ENCODE results near the gene CDK11A.
"Not testable (repeated sequence)": the region's sequence is repeated elsewhere in the genome, so short reads cannot be mapped to it uniquely, and the experiment has no call there.

CDK11A gene

DNA sequence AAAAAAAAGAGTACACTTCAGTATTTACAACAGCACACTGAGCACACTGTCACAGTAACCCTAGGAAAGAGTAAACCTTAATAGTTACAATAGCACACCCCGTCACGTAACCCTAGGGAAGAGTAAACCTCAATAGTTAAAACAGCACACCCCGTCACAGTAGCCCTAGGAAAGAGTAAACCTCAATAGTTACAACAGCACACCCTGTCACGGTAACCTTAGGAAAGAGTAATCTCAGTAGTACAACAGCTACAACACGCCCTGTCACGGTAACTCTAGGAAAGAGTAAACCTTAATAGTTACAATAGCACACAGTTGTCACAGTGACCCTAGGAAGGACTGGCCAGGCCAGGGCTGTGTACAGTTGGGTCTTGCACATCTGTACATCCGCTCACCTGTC is 3.0 kb downstream of the CDK11A start:
- no peak for DNase-seq

DNA sequence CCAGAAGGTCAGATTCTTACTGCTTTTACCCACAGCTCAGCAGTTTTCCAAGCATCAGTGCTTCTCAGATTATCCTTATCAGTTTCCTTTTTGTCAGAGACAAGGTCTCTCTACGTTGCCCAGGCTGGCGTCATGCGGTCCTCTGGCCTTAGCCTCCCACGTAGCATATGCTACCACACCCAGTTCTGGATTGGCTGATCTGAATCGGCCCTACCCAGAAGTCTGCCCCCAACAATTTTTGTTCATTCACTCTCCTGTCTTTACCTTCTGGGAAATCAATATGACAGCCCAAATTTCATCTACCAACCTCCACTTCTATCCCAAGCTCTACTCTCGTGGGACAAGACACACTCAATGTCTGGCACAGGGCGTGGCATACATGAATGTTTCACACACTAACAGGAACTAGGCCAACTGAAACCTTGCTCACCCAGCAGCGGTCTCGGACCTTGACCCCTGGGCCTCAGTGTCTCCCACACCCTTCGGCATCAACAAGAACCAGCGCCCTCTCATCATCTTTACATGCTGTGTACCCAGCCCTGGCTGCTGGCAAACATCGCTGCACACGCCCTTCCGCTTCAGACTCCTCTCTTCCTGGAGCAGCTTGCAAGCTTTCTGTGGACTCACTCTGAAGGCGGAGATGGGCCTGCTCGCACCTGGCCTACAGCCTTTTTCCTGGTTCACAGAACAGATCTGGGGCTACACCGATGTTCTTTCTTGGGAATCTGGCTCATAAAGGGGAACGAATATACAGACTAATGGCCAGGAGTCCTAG is 8.9 kb downstream of the CDK11A start:
- DNase-seq: not testable (repeated sequence)

DNA sequence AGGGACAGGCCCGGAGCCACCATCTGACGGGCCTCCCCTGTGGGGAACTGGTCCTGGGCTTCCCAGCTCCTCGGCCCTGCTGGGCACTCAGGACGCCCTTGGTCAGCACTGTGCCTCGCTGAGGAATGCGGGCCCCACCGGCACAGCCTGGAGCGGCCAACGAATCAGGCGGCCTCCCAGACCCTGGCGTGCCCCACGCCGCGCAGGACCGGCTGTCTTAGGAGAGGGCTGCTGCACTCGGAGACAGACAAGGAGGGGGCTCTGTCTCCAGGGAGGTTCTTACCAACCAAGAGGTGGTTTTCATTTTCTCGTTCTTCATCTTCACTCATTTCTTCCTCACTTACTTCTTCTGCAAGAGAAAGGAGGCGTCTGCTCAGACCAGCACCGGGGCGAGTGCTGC is 16.3 kb downstream of the CDK11A start:
- DNase-seq: not testable (repeated sequence)

DNA sequence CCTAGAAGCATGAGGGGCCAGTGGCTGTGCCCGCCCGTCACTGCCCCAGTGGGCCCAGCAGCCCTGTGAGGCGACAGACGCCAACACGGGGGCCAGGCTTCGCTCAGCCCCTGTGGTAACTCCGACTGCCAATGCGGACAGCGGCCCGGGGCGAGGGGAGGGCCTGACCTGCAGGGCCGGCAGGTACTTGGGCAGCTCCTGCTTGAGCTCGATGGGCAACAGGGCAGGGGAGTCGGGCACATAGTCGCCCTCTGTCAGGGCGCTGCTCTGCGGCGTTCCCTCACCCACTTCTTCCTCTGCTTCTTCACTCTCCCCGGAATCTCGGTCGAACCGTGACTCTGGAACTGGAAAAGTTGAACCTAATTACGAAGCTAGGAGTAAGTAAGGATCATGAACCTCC is 16.9 kb downstream of the CDK11A start:
- DNase-seq: not testable (repeated sequence)

- not testable (repeated sequence) for DNase-seq
Measured at GRCh38 chr1:1705623-1706022, 18.5 kb downstream of the CDK11A start.

DNA sequence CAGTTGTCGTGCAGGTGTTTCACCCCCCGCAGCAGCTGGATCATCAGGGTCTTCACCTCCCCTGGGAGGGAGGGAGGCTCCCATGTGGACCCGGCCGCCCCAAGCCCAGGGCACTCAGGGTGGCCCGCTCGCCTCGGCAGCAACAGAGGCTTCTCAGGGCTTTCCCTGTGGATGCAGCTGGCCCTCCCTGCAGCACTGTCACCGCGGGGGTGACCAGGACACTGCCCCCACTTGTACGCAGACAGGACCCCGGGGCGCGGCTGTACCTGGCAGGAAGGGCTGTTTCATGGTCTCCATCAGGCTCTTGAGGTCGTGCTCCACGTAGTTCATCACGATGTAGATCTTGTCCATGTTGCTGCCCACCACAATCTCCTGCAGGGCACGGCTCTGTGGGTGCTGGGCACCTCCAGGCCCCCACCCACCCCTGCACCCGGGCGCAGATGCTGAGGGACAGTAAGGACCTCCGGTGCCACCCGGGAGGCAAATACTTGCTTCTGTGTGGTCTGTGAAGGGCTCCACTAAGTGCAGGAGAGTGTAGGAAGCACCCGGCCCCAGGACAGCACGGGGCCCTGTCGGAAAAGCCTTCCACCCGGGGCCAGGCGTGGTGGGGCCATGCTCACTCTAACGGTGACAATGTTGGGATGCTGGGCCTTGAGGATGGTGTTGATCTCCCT is 19.7 kb downstream of the CDK11A start:
- DNase-seq: not testable (repeated sequence)

DNA sequence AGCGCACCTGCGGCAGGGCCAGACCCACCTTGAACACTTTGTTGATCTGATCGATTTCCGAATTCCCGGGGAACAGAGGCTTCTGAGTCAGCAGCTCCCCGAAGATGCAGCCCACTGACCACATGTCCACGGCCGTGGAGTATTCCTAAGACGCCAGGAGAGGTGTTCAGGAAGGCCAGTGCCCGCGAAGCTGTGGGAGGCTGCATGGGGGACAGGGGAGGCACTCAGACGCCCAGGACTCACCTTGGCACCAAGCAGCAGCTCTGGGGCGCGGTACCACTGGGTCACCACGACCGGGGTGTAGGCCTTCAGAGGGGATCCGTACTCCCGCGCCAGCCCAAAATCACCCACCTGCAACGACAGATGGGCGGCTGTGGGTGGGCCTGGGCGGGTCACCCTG is 20.4 kb downstream of the CDK11A start:
- DNase-seq: no peak

GRCh38 chr1:1702506-1702905 is 21.7 kb downstream of the CDK11A start:
- not testable (repeated sequence) for DNase-seq

DNA sequence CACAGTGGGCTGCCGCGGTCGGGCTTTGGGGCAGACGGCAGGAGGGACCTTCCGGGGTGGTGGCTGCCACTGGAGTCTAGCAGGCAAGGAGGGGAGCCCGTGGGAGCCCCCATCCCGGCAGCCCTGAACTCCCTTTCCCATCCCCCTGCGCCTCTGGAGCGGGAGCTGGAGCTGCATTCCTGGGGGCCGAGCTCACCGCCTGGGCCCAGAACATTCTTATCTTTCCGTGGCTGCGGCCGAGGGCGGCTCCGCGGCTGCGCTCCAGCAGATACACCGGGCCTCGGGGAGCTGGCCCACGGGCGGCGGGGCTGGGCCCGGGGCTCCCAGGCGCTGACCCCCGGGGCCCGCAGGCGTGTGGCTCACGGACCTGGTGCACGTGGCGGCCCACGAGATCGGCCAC is 23.6 kb downstream of the CDK11A start:
- DNase-seq: not testable (repeated sequence)

- DNase-seq: not testable (repeated sequence)
Measured at GRCh38 chr1:1700067-1700466, 24.1 kb downstream of the CDK11A start.

DNA sequence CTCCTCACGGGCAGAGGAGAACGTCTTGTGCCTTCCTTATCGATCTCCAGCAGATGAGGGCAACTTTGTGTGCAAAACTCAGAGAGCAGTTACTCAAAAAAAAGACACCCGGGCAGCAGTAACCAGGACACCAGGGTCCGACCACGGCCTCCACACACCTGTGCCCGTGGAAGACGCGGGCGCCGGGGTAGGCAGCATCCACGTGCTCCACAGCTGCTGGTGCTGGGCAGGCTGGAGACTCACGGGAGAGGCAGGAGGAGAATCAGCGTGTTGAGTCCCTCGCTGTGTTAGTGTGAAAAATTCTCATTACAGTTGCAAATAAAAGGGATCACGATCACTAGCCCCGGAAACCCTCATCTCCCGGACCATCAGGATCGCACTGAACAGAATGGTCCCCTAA is 25.1 kb downstream of the CDK11A start:
- DNase-seq: not testable (repeated sequence)

- DNase-seq: not testable (repeated sequence)
Measured at GRCh38 chr1:1697358-1698183, 26.6 kb downstream of the CDK11A start.

DNA sequence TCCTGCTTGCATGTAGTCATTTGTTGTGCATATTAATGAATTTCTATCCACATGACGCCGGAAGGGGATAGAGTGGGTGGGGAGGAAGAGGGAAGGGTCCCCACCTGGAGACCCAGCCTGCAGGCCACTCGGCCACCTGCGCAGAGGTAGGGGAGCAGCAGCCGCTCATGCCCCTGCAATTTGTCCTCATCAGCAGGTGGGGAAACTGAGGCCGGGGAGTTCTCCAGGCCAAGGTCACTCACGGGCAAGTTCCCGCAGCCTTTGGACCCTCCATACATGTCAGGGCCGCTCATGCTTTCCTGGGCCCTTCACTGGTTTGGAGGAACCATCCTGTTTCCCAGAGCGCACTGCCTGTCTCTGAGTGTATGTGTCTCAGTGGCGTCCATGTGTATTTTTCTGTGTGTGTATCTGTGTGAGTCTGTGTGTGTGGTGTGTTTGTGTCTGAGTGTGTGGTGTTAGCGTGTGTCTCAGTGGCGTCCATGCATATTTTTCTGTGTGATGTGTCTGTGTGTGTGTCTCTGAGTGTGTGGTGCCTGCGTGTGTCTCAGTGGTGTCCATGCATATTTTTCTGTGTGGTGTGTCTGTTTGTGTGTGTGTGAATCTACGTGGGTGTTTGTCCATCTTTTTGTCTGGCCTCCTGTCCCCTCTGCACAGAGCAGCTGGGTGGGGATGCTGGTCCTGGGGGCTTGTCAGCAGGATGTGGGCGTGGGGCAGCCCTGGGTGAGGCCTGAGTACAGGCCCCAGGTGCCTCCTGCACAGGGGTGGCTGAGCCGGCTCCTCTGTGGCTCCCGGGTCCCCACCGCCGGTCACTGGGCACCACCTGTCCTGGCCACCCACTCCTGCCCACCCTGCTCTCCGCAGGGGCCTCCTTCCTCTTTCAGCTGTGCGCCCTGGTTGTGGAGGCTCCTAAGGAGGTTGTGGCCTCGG is 27.5 kb downstream of the CDK11A start:
- not testable (repeated sequence) for DNase-seq

DNA sequence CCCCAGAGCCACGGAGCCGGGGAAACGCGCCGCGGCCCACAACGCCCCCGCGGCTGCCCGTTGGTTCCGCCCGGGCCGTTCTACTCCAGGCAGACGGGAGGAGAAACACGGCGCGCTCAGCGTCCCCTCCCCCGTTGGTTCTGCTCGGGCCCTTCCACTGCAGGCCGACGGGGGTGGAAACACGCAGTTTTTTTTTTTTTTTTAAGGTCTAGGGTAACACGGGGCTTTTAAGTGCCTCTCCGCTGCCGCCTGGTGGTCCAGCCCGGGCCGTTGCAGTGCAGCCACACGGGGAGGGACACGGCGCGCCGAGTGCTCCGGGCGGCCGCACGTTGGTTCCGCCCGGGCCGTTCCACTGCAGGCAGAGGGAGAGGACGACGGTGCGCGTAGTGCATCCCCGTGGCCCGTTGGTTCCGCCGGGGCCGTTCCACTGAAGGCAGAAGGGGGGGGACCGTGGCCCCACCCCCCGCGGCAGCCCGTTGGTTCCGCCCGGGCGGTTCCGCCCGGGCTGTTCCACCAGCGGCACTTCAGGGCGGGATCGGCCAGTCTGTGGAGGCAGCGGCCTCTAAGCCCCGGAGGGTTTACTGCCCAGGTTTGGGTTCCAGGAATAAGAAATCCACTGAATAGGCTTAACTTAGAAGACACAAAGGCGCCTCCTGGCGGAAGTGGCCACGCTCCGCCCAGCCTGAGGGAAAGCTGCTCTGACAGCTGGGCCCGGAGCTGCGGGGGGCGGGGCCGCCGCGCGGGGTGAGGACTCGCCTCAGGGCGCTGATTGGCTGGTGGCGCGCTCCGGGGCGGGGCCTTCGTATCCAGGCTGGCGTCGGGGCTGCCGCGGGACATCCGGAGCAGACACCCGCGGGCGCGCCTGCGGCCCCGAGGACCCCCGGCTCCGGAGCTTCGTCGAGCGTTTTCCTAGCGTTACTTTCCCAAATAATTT is 31.2 kb downstream of the CDK11A start, which contains the start of gene SLC35E2B:
Gene SLC35E2B (minus strand): TSS at position 82 of the 934 bp plus-strand sequence. CDS start 16,096 bp downstream, outside the sequence.
- DNase-seq: peak; percentile 71

DNA sequence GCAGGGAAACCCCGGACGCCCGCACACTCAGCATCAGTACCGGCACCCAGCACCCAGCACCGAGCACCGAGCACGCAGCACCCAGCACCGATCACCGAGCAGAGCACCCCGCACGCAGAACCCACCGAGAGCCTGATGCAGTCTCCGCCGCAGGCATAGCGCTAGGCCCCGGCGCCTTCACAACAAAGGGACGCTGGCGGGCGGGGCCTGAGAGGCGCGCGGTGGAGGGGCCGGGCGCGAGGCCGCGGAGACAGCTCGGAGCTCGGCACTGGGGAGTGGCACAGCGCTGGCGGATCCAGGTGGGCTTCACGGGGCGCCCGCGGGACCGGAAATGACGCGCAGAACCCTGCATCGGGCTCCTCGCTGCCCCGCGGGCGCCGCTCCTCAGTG is 31.8 kb downstream of the CDK11A start:
- DNase-seq: peak; percentile 43

- not testable (repeated sequence) for DNase-seq
Measured at GRCh38 chr1:1691443-1691842, 32.7 kb downstream of the CDK11A start.

DNA sequence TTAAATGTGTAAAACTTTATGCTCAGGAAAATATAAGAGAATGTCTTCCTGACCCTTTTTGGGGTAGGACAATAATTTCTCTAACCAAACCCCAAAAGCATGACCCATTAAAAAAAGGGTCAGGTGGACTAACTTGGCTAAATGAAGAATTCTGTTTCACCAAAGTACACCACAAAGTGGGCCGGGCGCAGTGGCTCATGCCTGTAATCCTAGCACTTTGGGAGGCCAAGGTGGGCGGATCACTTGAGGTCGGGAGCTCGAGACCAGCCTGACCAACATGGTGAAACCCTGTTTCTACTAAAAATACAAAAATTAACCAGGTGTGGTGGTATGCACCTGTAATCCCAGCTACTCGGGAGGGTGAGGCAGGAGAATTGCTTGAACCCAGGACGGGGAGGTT is 34.6 kb downstream of the CDK11A start:
- not testable (repeated sequence) for DNase-seq

DNA sequence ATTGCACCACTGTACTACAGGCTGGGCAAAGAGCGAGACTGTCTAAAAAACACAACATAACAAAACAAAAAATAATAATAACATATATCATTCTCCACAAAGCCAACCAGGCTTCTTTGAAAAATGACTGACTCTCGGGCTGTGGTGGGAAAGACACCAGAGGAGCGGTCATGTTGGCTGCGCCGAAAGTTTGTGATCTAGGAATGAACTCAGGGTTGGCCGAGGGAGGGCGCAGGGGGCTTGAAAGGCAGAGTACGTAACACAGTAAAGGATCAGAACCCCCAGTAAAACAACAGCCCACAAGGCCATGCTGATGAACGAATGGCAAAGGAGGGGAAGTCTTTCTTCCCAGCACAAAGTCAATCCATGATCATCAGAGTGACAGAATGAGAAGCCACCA is 36.3 kb downstream of the CDK11A start:
- DNase-seq: no peak

- DNase-seq: no peak
Measured at GRCh38 chr1:1684031-1684681, 40.0 kb downstream of the CDK11A start.

DNA sequence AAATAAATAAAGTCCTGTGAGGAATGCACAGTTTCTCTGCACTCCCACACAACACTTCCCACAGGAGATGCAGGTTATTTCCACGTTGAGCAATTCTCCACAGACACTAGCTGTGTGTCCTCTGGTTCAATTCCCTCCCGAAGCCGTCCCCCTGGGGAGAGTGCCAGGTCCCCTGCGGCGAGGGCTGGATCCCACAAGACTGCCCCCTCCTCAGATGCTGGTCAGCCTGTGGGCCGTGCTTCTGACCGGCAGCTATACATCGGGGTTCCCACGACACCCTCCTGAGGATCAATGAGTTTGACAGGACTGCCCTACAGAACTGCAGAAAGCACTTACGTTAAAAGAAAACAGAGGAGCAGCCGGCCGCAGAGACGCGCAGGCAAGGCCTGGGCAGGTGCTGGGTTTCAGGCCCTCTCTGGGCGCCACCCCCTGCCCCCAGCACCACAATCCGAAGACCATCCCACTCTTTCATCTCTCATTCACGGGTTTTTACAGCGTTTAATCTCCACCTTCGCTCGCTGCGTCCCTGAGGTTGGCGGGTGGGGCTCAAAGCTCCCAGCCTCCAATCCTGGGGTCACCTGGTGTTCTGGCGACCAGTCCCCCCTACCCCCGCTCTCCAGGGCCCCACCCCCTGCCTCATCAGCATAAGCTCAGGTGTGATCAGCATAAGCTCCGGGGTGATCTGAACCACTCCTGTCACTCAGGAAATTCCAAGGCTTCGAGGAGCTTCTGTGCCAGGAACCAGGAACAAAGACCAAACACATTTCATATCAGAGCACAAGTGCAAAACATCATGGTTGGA is 40.9 kb downstream of the CDK11A start:
- DNase-seq: no peak
